ENCODE results near the gene SLC25A3.
A peak's percentile ranks its signal among the peaks of the same experiment; 100 is the strongest.
"Not testable (repeated sequence)": the region's sequence is repeated elsewhere in the genome, so short reads cannot be mapped to it uniquely, and the experiment has no call there.

Gene SLC25A3

DNA sequence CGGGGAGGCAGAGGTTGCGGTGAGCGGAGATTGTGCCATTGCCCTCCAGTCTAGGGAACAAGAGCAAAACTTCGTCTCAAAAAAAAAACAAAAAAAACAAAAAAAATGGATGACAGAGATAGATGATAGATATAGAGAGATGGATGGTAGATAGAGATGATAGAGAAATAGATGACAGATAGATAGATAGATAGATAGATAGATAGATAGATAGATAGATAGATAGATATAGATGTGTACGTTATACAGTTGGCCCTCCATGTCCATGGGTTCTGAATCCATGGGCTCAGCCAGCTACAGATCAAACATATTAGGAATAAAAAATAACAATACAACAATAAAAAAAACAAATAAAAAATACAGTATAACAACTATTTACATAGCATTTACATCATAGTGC is 12.8 kb upstream of the SLC25A3 start:
- Mint-ChIP-seq H3K4me1 (no peaks in the 10 kb centered on the region), H3K27ac (no peak overlapping the region), H3K36me3 (peaks cover 5% of the 10 kb centered on the region), H3K4me3 (no peak overlapping the region), H3K9me3 (peaks cover 2% of the 10 kb centered on the region), H3K27me3 (no peaks in the 10 kb centered on the region)
- ATAC-seq: no peak

DNA sequence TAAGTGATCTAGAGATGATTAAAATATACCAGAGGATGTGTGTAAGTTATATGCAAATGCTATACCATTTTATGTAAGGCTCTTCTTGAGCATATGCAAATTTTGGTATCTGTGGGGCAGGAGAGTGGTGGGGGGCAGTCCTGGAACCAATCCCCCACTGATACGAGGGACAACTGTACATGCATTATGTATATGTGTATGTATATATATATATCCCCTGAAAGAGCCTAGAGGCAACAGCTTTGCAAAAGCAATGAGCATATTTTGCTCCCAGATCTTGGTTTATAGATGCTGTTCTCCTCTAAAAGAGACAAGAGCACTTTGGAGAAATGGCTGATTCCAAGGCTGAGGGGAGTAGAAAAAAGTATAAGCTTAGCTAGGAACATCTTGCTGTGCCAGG is 12.4 kb upstream of the SLC25A3 start:
- ATAC-seq: no peak
- Mint-ChIP-seq H3K36me3 (peaks cover 5% of the 10 kb centered on the region), H3K4me1 (no peaks in the 10 kb centered on the region), H3K9me3 (peaks cover 2% of the 10 kb centered on the region), H3K4me3 (no peak overlapping the region), H3K27ac (no peak overlapping the region), H3K27me3 (no peaks in the 10 kb centered on the region)

DNA sequence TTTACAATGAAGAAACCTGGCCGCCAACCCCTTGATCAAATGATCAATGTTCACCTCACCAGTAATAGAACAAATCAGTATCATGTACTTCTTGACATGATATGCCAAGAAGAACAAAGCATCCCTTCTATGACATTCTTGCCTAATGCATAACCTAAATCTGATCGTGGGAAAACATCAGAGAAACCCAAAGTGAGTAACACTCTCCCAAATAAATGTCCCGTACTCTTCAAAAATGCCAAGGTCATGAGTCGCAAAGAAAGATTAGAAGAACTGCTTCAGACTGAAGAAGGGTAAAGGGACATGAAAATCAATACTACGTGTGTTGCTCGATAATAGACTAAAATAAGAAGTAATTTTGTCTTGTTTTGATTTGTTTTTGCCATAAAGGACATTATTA is 11.4 kb upstream of the SLC25A3 start:
- no peaks in the 10 kb centered on the region for H3K4me1 Mint-ChIP-seq
- no peaks in the 10 kb centered on the region for H3K27me3 Mint-ChIP-seq
- H3K27ac Mint-ChIP-seq: no peak overlapping the region
- H3K4me3 Mint-ChIP-seq: no peak overlapping the region
- H3K36me3 Mint-ChIP-seq: no peaks in the 10 kb centered on the region
- no peak for ATAC-seq
- no peaks in the 10 kb centered on the region for H3K9me3 Mint-ChIP-seq

DNA sequence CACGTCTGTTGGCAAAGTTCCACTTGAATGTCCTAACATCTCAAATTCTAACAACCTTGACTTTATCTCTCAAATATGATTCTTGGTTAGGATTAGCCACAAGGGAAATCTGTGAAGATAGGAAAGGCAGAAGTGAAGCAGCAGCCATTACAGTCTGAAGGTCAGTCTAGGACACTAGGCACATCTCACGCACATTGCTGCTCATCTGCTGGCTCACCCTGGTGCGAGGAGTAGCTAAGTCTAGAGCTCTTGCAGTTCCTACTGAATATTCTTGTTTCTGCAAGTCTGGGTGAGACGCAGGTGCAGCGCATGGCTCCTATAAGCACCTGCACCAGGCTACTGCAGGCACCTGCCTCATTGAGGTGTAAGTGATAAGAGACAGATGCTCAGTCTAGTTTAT is 6.4 kb upstream of the SLC25A3 start:
- Mint-ChIP-seq H3K4me1 (no peaks in the 10 kb centered on the region), H3K27ac (no peak overlapping the region), H3K4me3 (no peak overlapping the region), H3K36me3 (no peaks in the 10 kb centered on the region), H3K9me3 (no peaks in the 10 kb centered on the region), H3K27me3 (no peaks in the 10 kb centered on the region)
- ATAC-seq: no peak

DNA sequence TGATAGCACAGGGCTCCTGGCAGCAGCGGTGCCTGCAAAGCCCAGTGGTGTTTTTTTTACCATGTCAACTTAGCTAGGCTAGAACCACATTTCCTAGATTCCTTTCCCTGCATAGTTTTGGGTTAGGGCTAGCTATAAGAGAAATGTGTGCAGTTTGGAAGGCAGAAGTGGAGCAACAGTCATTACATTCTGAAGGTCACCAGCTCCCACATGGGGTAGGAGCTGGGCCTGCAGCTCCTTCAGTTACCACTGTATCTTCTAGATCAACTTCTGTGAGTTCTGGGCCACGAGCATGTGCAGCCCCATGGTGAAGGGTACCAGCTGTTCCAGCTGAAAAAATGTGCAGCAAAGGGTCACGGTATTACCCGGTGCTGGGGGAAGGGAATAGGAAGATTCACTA is 2.3 kb upstream of the SLC25A3 start:
- Mint-ChIP-seq H3K4me3 (no peak overlapping the region), H3K27me3 (no peaks in the 10 kb centered on the region), H3K4me1 (peaks cover 19% of the 10 kb centered on the region), H3K36me3 (peaks cover 15% of the 10 kb centered on the region), H3K9me3 (no peaks in the 10 kb centered on the region), H3K27ac (no peak overlapping the region)
- ATAC-seq: no peak

DNA sequence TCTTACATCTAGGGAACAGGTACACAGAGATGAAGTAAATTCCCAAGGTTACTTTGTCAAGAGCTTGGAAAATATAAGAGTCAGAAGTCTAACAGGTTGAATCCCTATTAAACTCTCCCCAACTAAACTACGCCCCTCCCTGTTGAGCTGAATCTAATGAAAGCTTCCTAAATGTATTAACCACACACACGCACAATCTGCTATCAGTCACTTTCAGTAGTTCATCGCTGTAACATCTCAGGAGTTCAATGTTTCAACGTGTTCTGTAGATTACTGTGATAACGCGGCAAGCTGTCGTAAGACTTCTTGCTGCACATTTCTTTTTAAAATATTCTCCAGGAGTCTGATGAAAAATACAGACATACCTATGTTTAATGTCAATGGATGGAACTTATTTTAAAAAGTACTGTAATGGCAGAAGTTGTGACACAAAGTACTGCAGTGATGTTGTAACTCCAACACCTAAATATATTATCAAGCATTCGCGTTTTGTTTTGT is 612 bp upstream of the SLC25A3 start:
- H3K4me1 Mint-ChIP-seq: peaks cover 27% of the 10 kb centered on the region
- H3K9me3 Mint-ChIP-seq: no peaks in the 10 kb centered on the region
- H3K27me3 Mint-ChIP-seq: no peaks in the 10 kb centered on the region
- ATAC-seq: peak; percentile 1
- H3K27ac Mint-ChIP-seq: peak overlapping the region; percentile 92
- peak overlapping the region; percentile 87 for H3K4me3 Mint-ChIP-seq
- peaks cover 21% of the 10 kb centered on the region for H3K36me3 Mint-ChIP-seq

DNA sequence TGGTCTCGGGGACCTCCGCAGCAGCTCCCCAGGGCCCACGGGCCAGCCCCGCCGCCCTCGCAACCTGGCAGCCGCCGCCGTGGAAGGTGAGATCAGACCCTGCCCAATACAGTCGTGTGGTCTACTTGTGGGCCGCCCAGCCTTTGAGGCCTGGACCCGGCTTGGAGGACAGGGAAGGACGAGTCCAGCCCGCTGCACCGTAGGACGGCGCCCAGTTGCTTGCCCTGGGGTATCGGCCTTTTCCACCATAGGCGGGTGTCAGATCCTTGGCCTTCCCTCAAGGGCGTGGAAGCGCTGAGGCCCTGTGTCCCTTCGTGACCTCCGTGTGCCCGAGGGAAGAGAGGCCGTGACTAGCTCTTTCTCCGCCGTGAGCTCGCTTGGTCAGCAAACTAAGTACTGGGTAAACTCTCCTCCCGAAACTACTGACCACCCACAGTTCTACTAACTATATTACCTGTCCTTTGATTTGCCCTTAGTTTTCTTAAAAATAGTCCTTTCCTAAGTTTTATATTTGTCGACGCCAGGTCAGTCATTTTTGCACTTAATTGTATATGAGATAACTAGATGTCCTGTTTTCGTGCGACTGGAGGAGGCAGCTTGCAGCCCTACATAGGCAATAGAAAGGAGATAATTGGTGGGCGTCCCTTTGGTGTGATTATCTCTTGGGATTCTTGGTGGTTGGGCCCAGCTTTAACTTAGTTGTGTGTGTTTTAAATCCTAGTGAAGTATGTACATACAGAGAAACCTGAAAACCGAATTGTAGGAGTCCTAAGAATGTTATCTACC is 757 bp downstream of the SLC25A3 start:
- peak overlapping the region; percentile 87 for H3K4me3 Mint-ChIP-seq
- H3K27ac Mint-ChIP-seq: peak overlapping the region; percentile 92
- H3K27me3 Mint-ChIP-seq: no peaks in the 10 kb centered on the region
- H3K9me3 Mint-ChIP-seq: no peaks in the 10 kb centered on the region
- H3K4me1 Mint-ChIP-seq: peaks cover 27% of the 10 kb centered on the region
- peak; percentile 48 for ATAC-seq
- peaks cover 21% of the 10 kb centered on the region for H3K36me3 Mint-ChIP-seq

DNA sequence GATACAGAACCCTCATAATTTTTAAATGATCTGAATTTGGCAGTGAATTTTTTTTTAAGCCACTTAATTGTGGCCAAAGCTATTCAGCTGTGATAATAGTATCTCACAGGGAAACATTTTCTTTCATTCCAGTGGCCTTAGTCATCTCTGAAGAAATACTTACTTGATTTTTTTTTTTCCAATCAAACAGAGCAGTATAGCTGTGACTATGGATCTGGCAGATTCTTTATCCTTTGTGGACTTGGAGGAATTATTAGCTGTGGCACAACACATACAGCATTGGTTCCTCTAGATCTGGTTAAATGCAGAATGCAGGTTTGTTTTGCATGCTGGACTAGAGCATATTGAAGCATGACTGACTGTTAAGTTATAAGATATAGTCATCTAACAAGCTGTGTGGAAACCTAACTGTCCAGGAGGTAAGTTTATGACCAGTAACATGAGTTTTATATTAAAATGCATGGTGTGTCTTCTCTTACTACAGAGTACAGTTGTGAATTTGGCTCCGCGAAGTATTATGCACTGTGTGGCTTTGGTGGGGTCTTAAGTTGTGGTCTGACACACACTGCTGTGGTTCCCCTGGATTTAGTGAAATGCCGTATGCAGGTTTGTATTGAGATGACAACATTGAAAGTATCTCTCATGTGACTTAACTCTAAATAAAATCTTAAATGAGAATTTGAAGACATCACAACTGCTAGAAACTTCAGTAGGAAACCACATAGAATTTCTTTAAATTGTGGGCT is 1.9 kb downstream of the SLC25A3 start:
- H3K9me3 Mint-ChIP-seq: no peaks in the 10 kb centered on the region
- H3K36me3 Mint-ChIP-seq: peaks cover 21% of the 10 kb centered on the region
- H3K4me3 Mint-ChIP-seq: peak overlapping the region; percentile 87
- ATAC-seq: no peak
- H3K27me3 Mint-ChIP-seq: no peaks in the 10 kb centered on the region
- H3K27ac Mint-ChIP-seq: peak overlapping the region; percentile 92
- peaks cover 27% of the 10 kb centered on the region for H3K4me1 Mint-ChIP-seq

DNA sequence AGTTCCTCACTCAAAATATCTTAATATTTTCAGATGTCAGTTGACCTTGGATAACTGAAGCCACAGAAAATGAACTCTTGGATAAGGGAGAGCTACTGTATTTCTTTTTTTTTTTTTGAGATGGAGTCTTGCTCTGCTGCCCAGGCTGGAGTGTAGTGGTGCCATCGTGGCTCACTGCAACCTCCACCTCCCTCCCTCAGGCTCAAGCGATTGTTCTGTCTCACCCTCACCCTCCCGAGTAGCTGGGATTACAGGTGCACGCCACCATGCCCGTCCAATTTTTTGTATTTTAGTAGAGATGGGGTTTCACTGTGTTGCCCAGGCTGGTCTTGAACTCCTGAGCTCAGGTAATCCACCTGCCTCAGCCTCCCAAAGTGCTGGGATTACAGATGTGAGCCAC is 3.8 kb downstream of the SLC25A3 start:
- Mint-ChIP-seq H3K4me1 (peaks cover 27% of the 10 kb centered on the region), H3K36me3 (peaks cover 31% of the 10 kb centered on the region)
- H3K9me3 Mint-ChIP-seq, H3K27ac Mint-ChIP-seq, H3K27me3 Mint-ChIP-seq, ATAC-seq, H3K4me3 Mint-ChIP-seq: not testable (repeated sequence)

DNA sequence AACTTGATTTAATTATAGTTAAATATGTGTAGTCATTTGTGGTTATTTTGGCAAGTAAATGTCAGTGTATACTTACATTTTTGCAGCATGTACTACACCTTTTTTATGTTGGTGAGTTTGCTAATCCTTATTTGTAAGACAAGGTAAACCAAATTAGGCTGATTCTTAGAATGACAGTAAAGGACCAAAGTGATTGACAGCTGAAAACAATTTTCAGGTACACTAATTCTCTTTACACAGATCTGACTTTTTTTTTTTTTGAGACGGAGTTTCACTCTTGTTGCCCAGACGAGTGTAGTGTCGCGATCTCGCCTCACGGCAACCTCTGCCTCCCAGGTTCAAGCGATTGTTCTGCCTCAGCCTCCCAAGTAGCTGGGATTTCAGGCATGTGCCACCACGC is 8.4 kb downstream of the SLC25A3 start:
- H3K36me3 Mint-ChIP-seq: peaks cover 29% of the 10 kb centered on the region
- H3K27ac Mint-ChIP-seq: no peak overlapping the region
- no peaks in the 10 kb centered on the region for H3K27me3 Mint-ChIP-seq
- H3K4me1 Mint-ChIP-seq: peaks cover 3% of the 10 kb centered on the region
- H3K4me3 Mint-ChIP-seq: no peak overlapping the region
- H3K9me3 Mint-ChIP-seq: no peaks in the 10 kb centered on the region
- no peak for ATAC-seq

DNA sequence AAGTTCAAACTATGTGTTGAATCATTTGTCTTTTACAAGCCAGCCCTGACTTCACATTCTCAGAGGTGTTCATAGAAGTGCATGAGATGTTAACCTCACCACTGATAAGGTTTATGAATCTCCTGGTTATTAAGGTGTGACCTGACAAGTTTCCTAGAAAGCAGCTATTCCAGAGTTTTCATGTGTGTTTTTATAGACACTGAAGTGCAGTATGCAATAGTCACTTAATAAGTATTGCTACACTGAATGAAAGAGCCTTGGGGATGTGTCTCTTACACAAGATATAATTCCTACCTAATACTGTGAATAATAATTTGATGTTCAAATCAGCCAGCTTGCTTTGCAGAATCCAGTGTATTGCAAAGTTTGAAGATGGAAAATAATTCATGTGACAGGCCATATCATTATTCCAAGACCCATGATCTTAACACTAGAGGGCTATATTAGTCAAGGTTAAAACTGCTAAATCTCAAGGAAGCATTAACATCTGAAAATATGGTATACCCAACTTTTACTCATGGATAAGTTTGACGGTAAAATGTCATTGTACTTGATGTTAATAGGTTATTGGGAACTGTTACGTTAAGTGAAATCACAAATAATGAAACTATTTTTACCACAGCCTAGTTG is 13.0 kb downstream of the SLC25A3 start:
- ATAC-seq: no peak
- Mint-ChIP-seq H3K9me3 (no peaks in the 10 kb centered on the region), H3K36me3 (peaks cover 24% of the 10 kb centered on the region), H3K27ac (peak overlapping the region; percentile 79), H3K27me3 (no peaks in the 10 kb centered on the region), H3K4me3 (no peak overlapping the region), H3K4me1 (peaks cover 9% of the 10 kb centered on the region)

DNA sequence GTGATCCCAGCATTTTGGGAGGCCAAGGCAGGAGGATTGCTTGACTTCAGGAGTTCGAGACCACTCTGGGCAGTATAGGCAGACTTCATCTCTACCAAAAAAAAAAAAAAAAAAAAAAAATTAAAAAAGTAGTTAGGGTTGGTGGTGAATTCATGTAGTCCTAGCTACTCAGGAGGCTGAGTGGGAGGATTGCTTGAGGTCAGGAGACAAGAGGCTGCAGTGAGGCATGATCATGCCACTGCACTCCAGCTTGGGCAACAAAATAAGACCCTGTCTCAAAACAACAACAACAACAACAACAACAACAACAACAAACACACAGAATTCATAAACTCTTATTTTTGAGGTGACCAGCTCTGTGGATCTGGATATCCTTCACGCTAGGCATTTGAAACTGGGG is 17.1 kb downstream of the SLC25A3 start:
- H3K27me3 Mint-ChIP-seq: no peaks in the 10 kb centered on the region
- ATAC-seq: no peak
- no peaks in the 10 kb centered on the region for H3K36me3 Mint-ChIP-seq
- H3K4me1 Mint-ChIP-seq: peaks cover 26% of the 10 kb centered on the region
- no peak overlapping the region for H3K4me3 Mint-ChIP-seq
- H3K27ac Mint-ChIP-seq: peak overlapping the region; percentile 48
- H3K9me3 Mint-ChIP-seq: no peaks in the 10 kb centered on the region

DNA sequence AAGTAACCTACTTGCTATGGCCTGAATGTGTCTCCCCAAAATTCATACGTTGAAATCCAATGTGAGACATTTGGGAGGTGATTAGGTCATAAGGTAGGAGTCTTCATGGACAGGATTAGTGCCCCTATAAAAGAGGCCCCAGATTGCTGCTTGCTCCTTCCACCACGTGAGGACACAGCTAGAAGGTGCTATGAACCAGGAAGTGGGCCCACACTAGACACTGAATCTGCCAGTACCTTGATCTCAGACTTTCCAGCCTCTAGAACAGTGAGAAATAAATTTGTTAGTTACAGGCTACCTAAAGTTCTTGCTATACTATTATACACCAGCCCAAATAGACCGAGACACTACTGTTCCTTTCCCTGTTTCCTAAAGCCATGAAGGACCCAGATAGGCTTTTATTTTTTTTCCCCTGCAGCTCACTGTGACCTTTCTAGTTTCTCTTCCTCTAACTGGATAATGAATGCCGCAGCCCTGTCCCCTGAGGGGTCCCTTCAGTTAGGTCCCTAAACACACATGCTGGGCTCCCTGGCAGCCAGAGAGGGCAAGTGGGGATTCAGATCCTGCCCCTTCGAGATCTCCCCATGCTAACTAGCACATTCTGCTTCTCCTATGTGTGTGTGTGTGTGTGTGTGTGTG is 19.3 kb downstream of the SLC25A3 start:
- peak; percentile 96 for ATAC-seq
- Mint-ChIP-seq H3K27me3 (no peaks in the 10 kb centered on the region), H3K4me1 (peaks cover 17% of the 10 kb centered on the region), H3K36me3 (peaks cover 4% of the 10 kb centered on the region), H3K9me3 (no peaks in the 10 kb centered on the region), H3K27ac (peak overlapping the region; percentile 88), H3K4me3 (peak overlapping the region; percentile 22)

DNA sequence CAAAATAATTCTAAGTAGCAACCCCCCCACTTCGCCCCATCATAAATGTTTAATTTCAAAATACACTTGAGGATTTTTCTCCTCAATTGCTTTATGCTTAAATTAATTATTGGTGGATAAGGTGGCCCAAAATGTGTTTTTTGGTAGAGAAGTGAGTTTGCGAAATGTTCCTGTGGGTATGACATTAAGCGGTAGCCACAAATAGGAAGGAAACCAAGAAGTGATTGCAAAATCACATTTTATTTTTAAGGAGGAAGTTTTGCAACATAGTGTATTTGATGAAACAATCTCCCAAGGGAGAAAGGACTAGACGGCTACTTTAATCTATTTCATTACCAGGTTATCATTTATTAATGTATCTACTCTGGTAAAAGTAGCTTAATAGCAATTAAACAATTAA is 25.5 kb downstream of the SLC25A3 start:
- Mint-ChIP-seq H3K27ac (no peak overlapping the region), H3K4me1 (peaks cover 8% of the 10 kb centered on the region), H3K27me3 (no peaks in the 10 kb centered on the region), H3K9me3 (no peaks in the 10 kb centered on the region), H3K4me3 (no peak overlapping the region), H3K36me3 (peaks cover 4% of the 10 kb centered on the region)
- ATAC-seq: no peak

DNA sequence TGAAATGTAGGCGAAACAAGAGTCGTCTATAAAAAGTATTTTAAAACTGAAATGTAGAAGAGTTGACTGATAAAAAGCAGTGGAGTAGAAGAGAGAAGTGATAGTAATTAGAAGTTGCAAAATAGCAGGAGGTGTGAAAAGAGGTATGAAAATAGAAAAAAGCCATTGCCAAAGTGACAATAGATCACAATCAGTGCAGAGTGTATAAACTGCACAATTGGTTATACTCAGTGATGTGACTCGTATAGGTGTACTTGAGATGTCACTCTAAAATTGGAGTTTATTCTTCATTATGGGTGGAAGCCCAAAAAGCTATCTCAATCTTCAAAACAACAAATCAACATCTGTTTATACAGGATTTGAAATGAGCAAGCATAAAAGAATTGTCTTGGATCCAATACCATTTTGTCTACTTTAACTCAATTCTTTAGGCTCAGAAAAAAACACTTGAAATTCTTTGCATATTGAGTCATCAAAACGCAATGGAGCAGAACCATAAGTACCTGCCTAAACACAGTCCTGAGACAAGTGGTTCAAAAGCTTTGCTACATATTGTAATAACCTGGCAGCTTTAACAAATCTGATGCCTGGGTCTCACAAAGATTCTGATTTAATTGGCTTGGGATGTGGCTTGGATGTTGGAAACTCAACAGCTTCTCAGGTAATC is 42.3 kb downstream of the SLC25A3 start:
- Mint-ChIP-seq H3K9me3 (no peaks in the 10 kb centered on the region), H3K4me3 (no peak overlapping the region), H3K4me1 (peaks cover 31% of the 10 kb centered on the region), H3K36me3 (peaks cover 14% of the 10 kb centered on the region), H3K27ac (no peak overlapping the region), H3K27me3 (no peaks in the 10 kb centered on the region)
- no peak for ATAC-seq
